ENCODE results near the gene MEIOC.

DNA sequence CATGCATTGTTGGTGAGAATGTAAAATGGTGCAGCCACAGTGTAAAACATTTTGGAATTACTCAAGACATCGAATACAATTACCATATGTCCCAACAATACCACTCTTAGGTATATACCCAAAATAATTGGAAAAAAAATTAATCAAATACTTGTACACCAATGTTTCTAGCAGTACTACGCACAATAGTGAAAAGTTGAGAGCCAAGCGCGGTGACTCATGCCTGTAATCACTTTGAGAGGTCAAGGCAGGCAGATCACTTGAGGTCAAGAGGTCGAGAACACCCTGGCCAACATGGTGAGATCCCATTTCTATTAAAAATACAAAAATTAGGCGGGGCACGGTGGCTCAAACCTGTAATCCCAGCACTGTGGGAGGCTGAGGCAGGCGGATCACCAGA, 3.5 kb upstream of the MEIOC start:
- TF ChIP-seq CTCF (IDR thresholded peaks at IDR 0.05; ENCODE audit: low read depth, low read length) = no peak
- TF ChIP-seq POLR2A (IDR thresholded peaks at IDR 0.05; ENCODE audit: extremely low read depth, insufficient read length) = no peak

Measured in NB4 (cell line).